ENCODE measurements around the gene NEGR1. TPM values are rescaled to one million over a fixed set of nuclear protein-coding genes. Genes with fewer than 3 reads are reported as not detected.

The NEGR1 gene
- total RNA-seq: 2.6 and 5.5 TPM in 2 replicates

DNA sequence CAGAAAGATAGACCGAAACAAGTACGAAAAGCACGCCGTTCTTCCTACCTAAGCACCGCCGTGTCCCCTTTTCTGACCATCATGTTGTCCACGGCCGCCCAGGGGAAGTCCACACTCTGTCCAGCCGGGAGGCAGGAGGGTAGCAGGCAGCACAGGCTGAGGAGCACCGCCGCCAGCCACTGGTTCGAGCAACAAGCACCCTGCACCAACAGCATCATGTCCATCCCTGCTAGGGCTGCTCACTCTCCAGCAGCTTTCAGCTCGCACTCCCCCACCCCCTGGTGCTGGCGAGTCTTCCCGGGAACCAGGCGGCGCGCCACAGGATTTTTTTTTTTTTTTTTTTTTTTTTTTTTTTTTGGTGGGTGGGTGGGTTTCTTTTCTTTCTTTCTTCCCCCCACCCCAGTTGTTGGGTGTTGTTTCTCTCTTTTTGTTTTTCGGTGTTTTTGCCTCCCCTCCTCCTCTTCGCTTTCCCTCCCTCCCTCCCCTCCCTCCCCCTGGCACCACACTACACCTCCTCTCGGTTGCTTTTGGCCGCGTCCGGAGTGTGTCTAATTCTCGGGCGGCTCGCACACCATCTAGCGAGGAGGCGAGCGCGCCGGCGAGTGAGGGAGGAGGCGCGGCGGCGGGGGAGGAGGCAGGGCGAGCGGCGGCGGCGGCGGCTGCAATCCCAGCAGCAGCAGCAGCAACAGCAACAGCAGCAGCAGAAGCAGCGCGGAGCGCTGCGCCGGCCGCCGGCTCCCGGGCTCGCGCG, at the start of gene NEGR1:
TSS of gene NEGR1 (minus strand) at position 269 of the 751 bp plus-strand sequence.

Small RNA genes lying within 50 kb of the gene (small RNA-seq; reads per million reads assigned to genes)
- gene AL358453.1 (not detected), gene AL359821.1 (not detected)

Data from subcutaneous preadipocyte (primary cell).